HEK293 (cell line): ENCODE measurements around the gene CLPSL2.
A peak's percentile ranks its signal among the peaks of the same experiment; 100 is the strongest.
"Not testable (repeated sequence)": the region's sequence is repeated elsewhere in the genome, so short reads cannot be mapped to it uniquely, and the experiment has no call there.

ENCODE experiments used
- CTCF ChIA-PET: fragments of 350-600 bp; formaldehyde crosslinking; extraction: SDS; loops from one replicate; lab custom pipeline; 2021; ENCODE audit warnings: antibody characterized with exemption; lab: Yijun Ruan, JAX
- POLR2A ChIA-PET: fragments of 300-600 bp; formaldehyde crosslinking; extraction: SDS; loops from one replicate; lab custom pipeline; 2020; ENCODE audit warnings: antibody characterized with exemption, inconsistent platforms; lab: Yijun Ruan, JAX
- H3K27ac ChIP-seq: fragments of 200-500 bp; sonication (Bioruptor generic); 2 replicates; pipeline ENCODE4 v1.5.1; 2014; ENCODE audit warnings: low read depth, low read length, control low read depth, inconsistent platforms; ENCODE audit errors: extremely low read depth
- H3K36me3 ChIP-seq, 2 experiments: fragments of 200-500 bp in 1 of 2; sonication (Bioruptor generic) in 1 of 2; 1 replicate in 1 of 2; 2 replicates in 1 of 2; pipeline ENCODE4 v1.5.1; 2014 to 2017; ENCODE audit warnings: inconsistent platforms in 2 of 2, low read length in 2 of 2; ENCODE audit not compliant: control insufficient read depth in 2 of 2, insufficient read depth in 1 of 2
- H3K4me1 ChIP-seq: fragments of 200-500 bp; sonication (Bioruptor generic); 2 replicates; pipeline ENCODE4 v1.5.1; 2014; ENCODE audit warnings: mild to moderate bottlenecking, low read length, inconsistent platforms; ENCODE audit not compliant: control insufficient read depth, insufficient read depth
- H3K4me3 ChIP-seq: 2 replicates; pipeline ENCODE4 v1.5.1; 2011; ENCODE audit warnings: low read depth, mild to moderate bottlenecking, control low read depth, low read length, moderate library complexity
- H3K9me3 ChIP-seq: fragments of 200-500 bp; sonication (Bioruptor generic); 2 replicates; pipeline ENCODE4 v1.5.1; 2014; ENCODE audit warnings: low read depth, low read length, inconsistent platforms; ENCODE audit not compliant: control insufficient read depth, insufficient read depth
- ATF2 ChIP-seq: fragments of 450-650 bp; formaldehyde crosslinking; IDR thresholded peaks from 2 replicates; pipeline ENCODE4 v1.5.1; 2016; ENCODE audit warnings: missing biosample characterization, missing genetic modification characterization, low read depth
- SALL2 ChIP-seq: fragments of 450-650 bp; formaldehyde crosslinking; IDR thresholded peaks from 2 replicates; pipeline ENCODE4 v1.5.0; 2017; ENCODE audit warnings: missing biosample characterization, mild to moderate bottlenecking, missing genetic modification characterization, borderline replicate concordance
- SP3 ChIP-seq: fragments of 450-650 bp; formaldehyde crosslinking; IDR thresholded peaks from 2 replicates; pipeline ENCODE4 v1.5.1; 2016; ENCODE audit warnings: missing biosample characterization, missing genetic modification characterization
- YY2 ChIP-seq: fragments of 450-650 bp; formaldehyde crosslinking; IDR thresholded peaks from 2 replicates; pipeline ENCODE4 v1.5.1; 2016; ENCODE audit warnings: missing biosample characterization, missing genetic modification characterization
- ZBTB11 ChIP-seq: fragments of 450-650 bp; formaldehyde crosslinking; conservative IDR thresholded peaks from 2 replicates; pipeline ENCODE4 v1.5.1; 2016; ENCODE audit warnings: low read depth, missing biosample characterization, missing genetic modification characterization
- ZBTB48 ChIP-seq: fragments of 450-650 bp; formaldehyde crosslinking; IDR thresholded peaks from 2 replicates; pipeline ENCODE4 v1.5.1; 2016; ENCODE audit warnings: missing biosample characterization, missing genetic modification characterization
- ZBTB49 ChIP-seq: fragments of 450-650 bp; formaldehyde crosslinking; IDR thresholded peaks from 2 replicates; pipeline ENCODE4 v1.5.1; 2016; ENCODE audit warnings: missing biosample characterization, missing genetic modification characterization, low read depth
- ZBTB8A ChIP-seq: fragments of 450-650 bp; formaldehyde crosslinking; IDR thresholded peaks from 2 replicates; pipeline ENCODE4 v1.5.1; 2016; ENCODE audit warnings: missing biosample characterization, missing genetic modification characterization
- ZNF148 ChIP-seq: fragments of 450-650 bp; formaldehyde crosslinking; IDR thresholded peaks from 2 replicates; pipeline ENCODE4 v1.5.0; 2017; ENCODE audit warnings: missing biosample characterization, missing genetic modification characterization, borderline replicate concordance
- ZNF157 ChIP-seq: fragments of 450-650 bp; formaldehyde crosslinking; IDR thresholded peaks from 2 replicates; pipeline ENCODE4 v1.5.1; 2016; ENCODE audit warnings: missing biosample characterization, missing genetic modification characterization
- ZNF169 ChIP-seq: fragments of 450-650 bp; formaldehyde crosslinking; IDR thresholded peaks from 2 replicates; pipeline ENCODE4 v1.5.1; 2016; ENCODE audit warnings: missing biosample characterization, missing genetic modification characterization
- ZNF214 ChIP-seq: fragments of 450-650 bp; formaldehyde crosslinking; IDR thresholded peaks from 2 replicates; pipeline ENCODE4 v1.5.1; 2017; ENCODE audit warnings: missing biosample characterization, mild to moderate bottlenecking, missing genetic modification characterization, borderline replicate concordance
- ZNF248 ChIP-seq: fragments of 450-650 bp; formaldehyde crosslinking; IDR thresholded peaks from 2 replicates; pipeline ENCODE4 v1.5.1; 2017; ENCODE audit warnings: missing biosample characterization, missing genetic modification characterization
- ZNF37A ChIP-seq: fragments of 450-650 bp; IDR thresholded peaks from 2 replicates; pipeline ENCODE4 v1.5.1; 2018; ENCODE audit warnings: missing biosample characterization, missing genetic modification characterization
- ZNF544 ChIP-seq: fragments of 450-650 bp; formaldehyde crosslinking; IDR thresholded peaks from 2 replicates; pipeline ENCODE4 v1.5.0; 2017; ENCODE audit warnings: missing biosample characterization, missing genetic modification characterization
- ZNF555 ChIP-seq: fragments of 450-650 bp; formaldehyde crosslinking; conservative IDR thresholded peaks from 2 replicates; pipeline ENCODE4 v1.5.1; 2017; ENCODE audit warnings: missing biosample characterization, mild to moderate bottlenecking, missing genetic modification characterization, inconsistent platforms
- ZNF623 ChIP-seq: fragments of 450-650 bp; formaldehyde crosslinking; IDR thresholded peaks from 2 replicates; pipeline ENCODE4 v1.5.1; 2016; ENCODE audit warnings: missing biosample characterization, missing genetic modification characterization
- ZNF629 ChIP-seq: fragments of 450-650 bp; formaldehyde crosslinking; IDR thresholded peaks from 2 replicates; pipeline ENCODE4 v1.5.1; 2017; ENCODE audit warnings: missing biosample characterization, missing genetic modification characterization
- ZNF747 ChIP-seq: fragments of 450-650 bp; formaldehyde crosslinking; IDR thresholded peaks from 2 replicates; pipeline ENCODE4 v1.5.1; 2016; ENCODE audit warnings: missing biosample characterization, missing genetic modification characterization
- ZNF843 ChIP-seq: fragments of 450-650 bp; formaldehyde crosslinking; IDR thresholded peaks from 2 replicates; pipeline ENCODE4 v1.5.1; 2016; ENCODE audit warnings: missing biosample characterization, missing genetic modification characterization

CLPSL2 gene

DNA sequence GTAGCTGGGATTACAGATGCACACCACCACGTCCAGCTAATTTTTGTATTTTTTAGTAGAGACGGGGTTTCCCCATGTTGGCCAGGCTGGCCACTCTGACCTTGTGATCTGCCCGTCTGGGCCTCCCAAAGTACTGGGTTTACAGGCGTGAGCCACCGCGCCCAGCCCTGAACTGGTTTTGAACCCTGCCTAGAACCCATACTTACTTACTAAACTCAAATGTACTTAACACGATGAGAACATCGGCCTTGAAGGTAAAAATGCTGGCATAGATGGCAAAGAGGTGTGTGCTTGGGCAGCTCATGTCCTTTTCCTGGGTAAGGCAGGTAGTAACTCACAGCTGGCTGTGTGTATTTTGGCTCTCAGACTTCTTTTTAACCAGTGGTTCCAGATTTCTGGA lies 42.8 kb upstream of the CLPSL2 start:
- ChIA-PET CTCF (interaction anchor here (0.7 to 4.2 kb wide), 10 partner anchors 9 to 1561 kb away, joined by 3 to 39 read pairs (median 3); no protein-coding TSS in a partner anchor), POLR2A (interaction anchor here (1.7 kb wide), 1 partner anchor 142 kb away, joined by 3 read pairs; no protein-coding TSS in a partner anchor)
- Histone ChIP-seq H3K4me1 (peaks cover 8% of the 10 kb centered on the region), H3K36me3 (no peaks in the 10 kb centered on the region), H3K4me3 (no peak overlapping the region), H3K27ac (no peak overlapping the region), H3K9me3 (no peaks in the 10 kb centered on the region)
- no peak for TF ChIP-seq ZNF747 (tag by site-specific recombination)
- TF ChIP-seq ZNF248 (tag by site-specific recombination), result no peak
- TF ChIP-seq ZNF623 (tag by site-specific recombination), result no peak
- no peak for TF ChIP-seq SALL2
- no peak for TF ChIP-seq ZNF169
- no peak for TF ChIP-seq YY2 (tag by site-specific recombination)
- no peak for TF ChIP-seq SP3 (tag by site-specific recombination)
- TF ChIP-seq ZNF157, result no peak
- TF ChIP-seq ZNF555 (tag by site-specific recombination), result no peak
- TF ChIP-seq ZBTB11 (tag by site-specific recombination), result no peak
- no peak for TF ChIP-seq ZBTB49 (tag by site-specific recombination)
- TF ChIP-seq ZBTB48, result no peak
- no peak for TF ChIP-seq ZNF37A (tag by site-specific recombination)
- TF ChIP-seq ZNF544 (tag by site-specific recombination), result no peak
- TF ChIP-seq ZNF148 (tag by site-specific recombination), result no peak
- no peak for TF ChIP-seq ZNF214
- TF ChIP-seq ZNF843, result no peak

DNA sequence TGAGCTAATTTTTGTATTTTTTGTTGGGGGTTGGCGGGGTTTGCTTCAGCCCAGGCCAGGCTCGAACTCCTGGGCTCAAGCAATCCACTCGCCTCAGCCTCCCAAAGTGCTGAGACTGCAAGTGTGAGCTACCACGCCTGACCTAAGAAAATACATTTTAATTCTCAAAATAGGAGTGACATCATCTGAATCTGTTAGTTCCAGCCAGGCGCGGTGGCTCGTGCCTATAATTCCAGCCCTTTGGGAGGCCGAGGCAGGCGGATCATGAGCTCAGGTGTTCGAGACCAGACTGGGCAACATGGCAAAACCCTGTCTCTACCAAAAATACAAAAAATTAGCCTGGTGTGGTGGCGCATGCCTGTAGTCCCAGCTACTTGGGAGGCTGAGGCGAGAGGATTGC lies 42.1 kb upstream of the CLPSL2 start:
- ChIA-PET CTCF (interaction anchor here (0.6 to 4.2 kb wide), 10 partner anchors 23 to 361 kb away, joined by 3 to 39 read pairs (median 4); no protein-coding TSS in a partner anchor), POLR2A (interaction anchor here (1.7 kb wide), 1 partner anchor 143 kb away, joined by 3 read pairs; no protein-coding TSS in a partner anchor)
- H3K27ac ChIP-seq, H3K4me1 ChIP-seq, H3K36me3 ChIP-seq, H3K4me3 ChIP-seq, H3K9me3 ChIP-seq: not testable (repeated sequence)
- TF ChIP-seq ATF2, result peak; percentile 77
- TF ChIP-seq ZNF629 (tag by site-specific recombination), result 0 out of 2 replicates have a peak, but pooled peaks have one; percentile 24
- TF ChIP-seq ZBTB8A (tag by site-specific recombination), result 0 out of 2 replicates have a peak, but pooled peaks have one; percentile 40
